ENCODE measurements around the gene NSG1.

The NSG1 gene

DNA sequence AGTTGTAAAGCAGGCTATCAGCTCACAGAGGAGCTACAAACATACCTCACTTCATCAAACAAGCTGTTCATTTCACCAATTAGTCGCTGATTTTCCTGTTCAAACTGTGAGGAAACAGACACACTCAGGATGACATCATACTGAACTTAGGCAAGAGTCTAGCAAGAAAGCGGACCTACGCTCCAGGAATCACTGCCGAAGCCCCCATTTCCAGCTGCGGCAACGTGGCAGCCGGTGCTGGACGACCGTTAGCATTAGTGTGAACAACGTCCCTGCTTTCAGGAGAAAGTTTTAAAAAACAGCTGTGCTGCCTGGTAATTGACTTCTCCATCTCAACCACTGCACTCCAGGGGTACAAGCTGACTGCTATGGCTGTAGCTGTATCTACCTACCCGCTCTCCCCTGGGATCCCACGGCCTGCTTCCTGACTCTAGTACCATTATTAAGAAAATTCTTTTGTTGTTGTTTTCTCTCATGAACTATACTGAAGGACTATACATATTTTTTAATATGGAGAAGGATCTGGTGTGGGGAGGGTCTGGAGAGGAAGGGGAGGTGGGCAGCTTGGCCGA lies 38.3 kb downstream of the NSG1 start:
- no peak for DNase-seq (ENCODE audit: low spot score)
- in situ Hi-C loops (cut with MboI; ENCODE audit: low sequenced_read_pairs, unreplicated experiment): no loop called here
- TF ChIP-seq, protein P1, sequence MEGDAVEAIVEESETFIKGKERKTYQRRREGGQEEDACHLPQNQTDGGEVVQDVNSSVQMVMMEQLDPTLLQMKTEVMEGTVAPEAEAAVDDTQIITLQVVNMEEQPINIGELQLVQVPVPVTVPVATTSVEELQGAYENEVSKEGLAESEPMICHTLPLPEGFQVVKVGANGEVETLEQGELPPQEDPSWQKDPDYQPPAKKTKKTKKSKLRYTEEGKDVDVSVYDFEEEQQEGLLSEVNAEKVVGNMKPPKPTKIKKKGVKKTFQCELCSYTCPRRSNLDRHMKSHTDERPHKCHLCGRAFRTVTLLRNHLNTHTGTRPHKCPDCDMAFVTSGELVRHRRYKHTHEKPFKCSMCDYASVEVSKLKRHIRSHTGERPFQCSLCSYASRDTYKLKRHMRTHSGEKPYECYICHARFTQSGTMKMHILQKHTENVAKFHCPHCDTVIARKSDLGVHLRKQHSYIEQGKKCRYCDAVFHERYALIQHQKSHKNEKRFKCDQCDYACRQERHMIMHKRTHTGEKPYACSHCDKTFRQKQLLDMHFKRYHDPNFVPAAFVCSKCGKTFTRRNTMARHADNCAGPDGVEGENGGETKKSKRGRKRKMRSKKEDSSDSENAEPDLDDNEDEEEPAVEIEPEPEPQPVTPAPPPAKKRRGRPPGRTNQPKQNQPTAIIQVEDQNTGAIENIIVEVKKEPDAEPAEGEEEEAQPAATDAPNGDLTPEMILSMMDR (IDR thresholded peaks at IDR 0.05; ENCODE audit: borderline replicate concordance, control extremely low read depth, extremely low read depth, insufficient read depth, missing control alignments): no peak

DNA sequence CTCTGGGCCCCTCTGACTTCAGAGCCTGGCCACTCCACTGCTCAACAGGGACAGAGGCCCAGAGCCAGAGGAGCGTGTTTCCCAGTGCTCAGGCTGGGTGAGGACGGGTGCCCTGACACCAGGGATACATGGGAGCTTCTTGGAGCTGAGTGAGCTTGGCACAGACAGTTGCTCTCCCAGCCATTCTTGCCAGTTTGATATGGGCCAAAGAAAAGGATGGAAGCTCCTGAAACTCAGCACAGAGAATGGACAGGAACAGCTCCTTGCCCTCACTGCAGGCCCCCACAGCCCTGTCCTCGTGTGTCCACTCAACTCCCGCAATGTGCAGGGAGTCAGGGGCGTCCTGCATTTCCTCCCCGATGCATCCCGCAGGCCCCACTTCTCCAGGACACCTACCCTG lies 38.8 kb downstream of the NSG1 start:
- TF ChIP-seq, protein P1 (IDR thresholded peaks at IDR 0.05; ENCODE audit: borderline replicate concordance, control extremely low read depth, extremely low read depth, insufficient read depth, missing control alignments): no peak
- no peak for DNase-seq (ENCODE audit: low spot score)
- in situ Hi-C loops (cut with MboI; ENCODE audit: low sequenced_read_pairs, unreplicated experiment): no loop called here

DNA sequence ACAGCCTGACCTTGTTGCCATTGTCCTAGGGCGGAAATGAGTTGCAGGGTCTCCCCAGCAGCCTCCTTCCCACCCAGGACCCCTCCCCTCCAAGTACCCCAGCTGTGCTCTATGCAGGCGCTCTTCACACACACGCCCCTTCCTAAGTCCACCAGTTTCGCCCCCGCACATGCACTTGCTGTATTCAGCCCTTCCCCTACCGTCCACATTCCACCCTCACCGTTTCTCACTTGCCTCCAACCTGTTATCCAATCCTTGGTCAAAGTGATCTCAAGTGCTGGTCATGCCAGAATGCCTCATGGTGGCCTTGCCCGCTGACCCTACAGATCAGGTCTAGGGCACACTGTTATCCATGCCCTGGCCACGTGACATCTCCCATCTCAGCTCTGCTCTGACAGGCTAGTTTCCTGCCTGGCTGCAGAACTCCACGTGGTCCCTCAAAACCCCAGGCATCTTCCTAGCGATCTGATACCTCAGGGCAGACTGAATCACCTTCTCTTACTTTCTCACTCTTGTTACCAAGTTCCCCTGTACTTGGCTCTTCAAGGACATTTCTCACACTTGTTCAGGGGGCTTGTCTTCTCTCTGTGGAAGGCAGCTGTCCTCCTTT lies 39.7 kb downstream of the NSG1 start:
- in situ Hi-C loops (cut with MboI; ENCODE audit: low sequenced_read_pairs, unreplicated experiment): no loop called here
- DNase-seq (ENCODE audit: low spot score): no peak
- TF ChIP-seq, protein P1 (IDR thresholded peaks at IDR 0.05; ENCODE audit: borderline replicate concordance, control extremely low read depth, extremely low read depth, insufficient read depth, missing control alignments): no peak

DNA sequence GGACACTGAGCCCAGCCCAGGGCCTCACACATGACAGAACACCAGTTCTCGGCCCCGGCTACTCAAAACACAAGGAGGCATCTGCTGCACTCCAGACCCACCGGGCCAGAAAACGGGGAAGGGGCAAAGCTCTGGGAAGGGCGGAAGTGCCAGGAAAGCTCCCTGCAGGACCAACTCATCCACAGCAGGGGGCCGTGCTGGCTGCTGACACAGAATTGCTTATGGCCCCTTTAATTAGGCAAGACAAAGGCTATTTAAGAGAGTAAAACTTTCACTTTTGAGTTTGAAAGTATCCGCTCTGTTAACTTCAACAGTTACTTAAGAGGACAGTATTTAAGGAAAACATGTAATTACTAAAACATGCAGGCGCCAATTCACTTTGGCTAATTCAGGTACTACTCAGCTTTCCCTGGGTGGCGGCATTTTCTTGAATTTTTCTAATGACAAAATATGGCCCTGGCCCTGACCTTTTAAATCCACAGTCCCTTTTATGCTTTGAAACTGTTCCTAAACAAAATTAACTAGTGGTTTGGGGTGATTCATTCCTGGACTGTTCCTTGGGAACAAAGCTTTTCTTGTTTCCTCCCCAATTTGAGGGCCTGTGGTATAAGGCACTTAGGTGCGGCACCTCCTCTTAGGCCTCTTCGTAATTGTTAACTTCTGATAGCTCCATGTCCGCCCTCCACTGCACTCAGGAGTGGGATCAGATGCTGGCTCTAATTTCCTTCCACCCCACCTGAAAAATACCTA lies 40.4 kb downstream of the NSG1 start:
- in situ Hi-C loops (cut with MboI; ENCODE audit: low sequenced_read_pairs, unreplicated experiment): no loop called here
- TF ChIP-seq, protein P1 (IDR thresholded peaks at IDR 0.05; ENCODE audit: borderline replicate concordance, control extremely low read depth, extremely low read depth, insufficient read depth, missing control alignments): no peak
- DNase-seq (ENCODE audit: low spot score): no peak

DNA sequence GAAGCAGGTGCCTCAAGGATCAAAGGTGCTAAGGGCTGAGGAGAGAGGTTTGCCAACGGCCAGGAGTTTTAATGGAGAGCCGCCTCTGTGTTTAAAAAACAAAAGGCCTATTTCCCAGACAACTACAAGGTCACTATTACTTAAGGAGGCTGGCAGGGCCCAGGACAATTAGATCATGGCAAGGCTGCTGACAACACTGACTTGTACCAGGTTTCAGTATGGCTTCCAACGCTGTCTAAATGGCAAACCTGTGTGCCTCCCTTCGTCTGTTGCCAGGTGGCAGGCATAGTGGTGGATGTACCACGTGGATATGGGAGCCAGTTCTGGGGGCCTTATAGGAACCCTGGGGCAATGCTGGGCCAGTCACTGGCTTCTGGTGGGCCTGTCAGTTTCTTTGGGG lies 41.0 kb downstream of the NSG1 start:
- DNase-seq (ENCODE audit: low spot score): no peak
- in situ Hi-C loops (cut with MboI; ENCODE audit: low sequenced_read_pairs, unreplicated experiment): no loop called here
- TF ChIP-seq, protein P1 (IDR thresholded peaks at IDR 0.05; ENCODE audit: borderline replicate concordance, control extremely low read depth, extremely low read depth, insufficient read depth, missing control alignments): no peak

DNA sequence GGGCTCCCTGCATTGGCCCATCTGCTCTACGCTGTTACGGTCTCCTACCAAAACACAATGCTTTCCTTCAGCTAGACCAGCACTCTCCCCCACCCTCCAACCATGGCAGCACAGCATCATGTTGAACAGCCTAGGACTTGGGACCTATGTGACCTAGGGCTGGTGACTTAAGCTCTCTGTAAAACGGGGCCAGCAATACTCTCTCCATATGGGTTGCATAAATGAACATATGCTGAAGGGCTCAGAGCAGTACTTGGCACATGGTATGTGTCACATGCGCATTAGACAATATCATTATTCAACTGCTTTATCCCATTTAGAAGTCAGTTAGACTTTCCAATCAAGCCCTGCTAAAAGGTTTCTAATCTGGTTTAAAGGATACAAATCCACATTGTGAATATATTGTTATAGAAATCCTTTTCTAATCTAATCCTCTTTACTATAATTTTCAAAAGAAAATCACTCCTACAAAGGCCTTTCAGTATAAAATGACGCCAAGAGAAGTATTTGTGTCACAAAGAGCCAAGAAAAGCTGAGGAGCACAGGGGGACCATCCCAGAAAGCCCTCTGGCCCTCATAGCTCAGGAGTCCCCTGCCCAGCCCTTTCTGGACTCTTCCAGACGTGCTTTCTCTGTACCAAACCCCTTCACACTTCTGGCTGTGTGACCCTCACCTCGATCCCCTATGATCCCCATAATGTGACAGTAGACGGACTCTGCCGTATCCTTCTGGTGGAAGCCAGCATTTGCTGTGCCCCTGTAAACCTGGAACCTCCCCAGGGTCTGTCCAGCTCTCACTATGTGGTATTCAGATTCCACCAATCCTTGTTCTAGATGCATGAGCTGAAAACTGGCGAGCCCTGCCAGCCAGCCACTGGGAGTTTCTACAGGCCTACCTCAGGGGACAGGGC lies 42.3 kb downstream of the NSG1 start:
- in situ Hi-C loops (cut with MboI; ENCODE audit: low sequenced_read_pairs, unreplicated experiment): no loop called here
- TF ChIP-seq, protein P1 (IDR thresholded peaks at IDR 0.05; ENCODE audit: borderline replicate concordance, control extremely low read depth, extremely low read depth, insufficient read depth, missing control alignments): no peak
- DNase-seq (ENCODE audit: low spot score): no peak
